NT2/D1 (cell line): Measurements from ENCODE around the gene NEURL3.

ENCODE experiments used
- DNase-seq: peaks from one replicate; pipeline ENCODE4 v3.0.0-alpha.2; 2011; ENCODE audit warnings: low read depth, low spot score
- H3K27me3 ChIP-seq: 2 replicates; pipeline ENCODE4 v1.6.0; 2011; ENCODE audit warnings: mild to moderate bottlenecking; ENCODE audit not compliant: insufficient read length, insufficient read depth
- H3K36me3 ChIP-seq: 2 replicates; pipeline ENCODE4 v1.6.1; 2011; ENCODE audit warnings: mild to moderate bottlenecking, low read length, mixed read lengths; ENCODE audit not compliant: insufficient read depth, insufficient read length
- H3K4me1 ChIP-seq: 2 replicates; pipeline ENCODE4 v1.5.1; 2011; ENCODE audit not compliant: insufficient read depth, insufficient read length
- H3K4me3 ChIP-seq: 2 replicates; pipeline ENCODE4 v1.5.1; 2011; ENCODE audit warnings: low read depth; ENCODE audit not compliant: insufficient read length
- H3K9ac ChIP-seq: 2 replicates; pipeline ENCODE4 v1.6.0; 2011; ENCODE audit warnings: low read depth; ENCODE audit not compliant: insufficient read length
- H3K9me3 ChIP-seq: 2 replicates; pipeline ENCODE4 v1.5.1; 2011; ENCODE audit warnings: mild to moderate bottlenecking, low read length; ENCODE audit not compliant: insufficient read depth
- SUZ12 ChIP-seq: IDR thresholded peaks from 2 replicates; pipeline ENCODE4 v1.6.1; 2011; ENCODE audit not compliant: insufficient read length, insufficient read depth; ENCODE audit errors: extremely low read depth
- YY1 ChIP-seq: IDR thresholded peaks from 2 replicates; pipeline ENCODE4 v1.6.1; 2011; ENCODE audit not compliant: insufficient read length, insufficient read depth
- ZNF274 ChIP-seq: IDR thresholded peaks from 2 replicates; pipeline ENCODE4 v1.6.1; 2011; ENCODE audit warnings: mild to moderate bottlenecking, low read depth, low read length

Gene NEURL3

GRCh38 chr2:96512341-96512740 is 7.2 kb upstream of the NEURL3 start:
- H3K4me3 ChIP-seq, result no peak overlapping the region
- H3K36me3 ChIP-seq, result no peaks in the 10 kb centered on the region
- no peak for TF ChIP-seq SUZ12
- TF ChIP-seq ZNF274, result no peak
- TF ChIP-seq YY1, result no peak
- no peak overlapping the region for H3K9ac ChIP-seq
- H3K9me3 ChIP-seq, result peaks cover 6% of the 10 kb centered on the region
- DNase-seq, result no peak
- H3K4me1 ChIP-seq, result peaks cover 19% of the 10 kb centered on the region
- peaks cover 36% of the 10 kb centered on the region for H3K27me3 ChIP-seq

GRCh38 chr2:96511851-96512250 is 6.7 kb upstream of the NEURL3 start:
- Histone ChIP-seq H3K36me3 (no peaks in the 10 kb centered on the region), H3K4me1 (peaks cover 20% of the 10 kb centered on the region), H3K27me3 (peaks cover 36% of the 10 kb centered on the region), H3K9ac (no peak overlapping the region), H3K9me3 (0 out of 2 replicates have a peak, but pooled peaks cover under 1% of the 10 kb centered on the region), H3K4me3 (no peak overlapping the region)
- DNase-seq, result no peak
- TF ChIP-seq YY1, result no peak
- TF ChIP-seq SUZ12, result no peak
- TF ChIP-seq ZNF274, result no peak

- Histone ChIP-seq H3K4me3 (no peak overlapping the region), H3K4me1 (peaks cover 28% of the 10 kb centered on the region), H3K36me3 (no peaks in the 10 kb centered on the region), H3K9me3 (no peaks in the 10 kb centered on the region), H3K27me3 (peaks cover 36% of the 10 kb centered on the region), H3K9ac (no peak overlapping the region)
- DNase-seq, result no peak
- TF ChIP-seq YY1 (no peak), ZNF274 (no peak), SUZ12 (no peak)
These were observed 5.9 kb upstream of the NEURL3 start for GRCh38 chr2:96510931-96511595.

- Histone ChIP-seq H3K36me3 (no peaks in the 10 kb centered on the region), H3K9me3 (no peaks in the 10 kb centered on the region), H3K27me3 (peaks cover 36% of the 10 kb centered on the region), H3K4me1 (peaks cover 28% of the 10 kb centered on the region), H3K9ac (no peak overlapping the region), H3K4me3 (no peak overlapping the region)
- no peak for TF ChIP-seq ZNF274
- TF ChIP-seq SUZ12, result no peak
- TF ChIP-seq YY1, result no peak
- no peak for DNase-seq
These were observed 4.7 kb upstream of the NEURL3 start for GRCh38 chr2:96509847-96510230.

- peaks cover 28% of the 10 kb centered on the region for H3K4me1 ChIP-seq
- H3K27me3 ChIP-seq, result peaks cover 36% of the 10 kb centered on the region
- peak; percentile 84 for DNase-seq
- no peaks in the 10 kb centered on the region for H3K36me3 ChIP-seq
- H3K4me3 ChIP-seq, result no peak overlapping the region
- no peaks in the 10 kb centered on the region for H3K9me3 ChIP-seq
- TF ChIP-seq SUZ12 (no peak), YY1 (no peak), ZNF274 (no peak)
- H3K9ac ChIP-seq, result peak overlapping the region; percentile 24
These were observed 4.1 kb upstream of the NEURL3 start for GRCh38 chr2:96509114-96509846.

- DNase-seq, result no peak
- peaks cover 36% of the 10 kb centered on the region for H3K27me3 ChIP-seq
- H3K9ac ChIP-seq, result no peak overlapping the region
- H3K9me3 ChIP-seq, result no peaks in the 10 kb centered on the region
- no peak for TF ChIP-seq ZNF274
- no peak for TF ChIP-seq YY1
- TF ChIP-seq SUZ12, result no peak
- peaks cover 28% of the 10 kb centered on the region for H3K4me1 ChIP-seq
- no peaks in the 10 kb centered on the region for H3K36me3 ChIP-seq
- H3K4me3 ChIP-seq, result no peak overlapping the region
These were observed 3.5 kb upstream of the NEURL3 start for GRCh38 chr2:96508521-96509113.

GRCh38 chr2:96507957-96508520 is 2.9 kb upstream of the NEURL3 start:
- H3K4me3 ChIP-seq, result no peak overlapping the region

More at GRCh38 chr2:96507957-96508520, 2.9 kb upstream of the NEURL3 start:
- DNase-seq, result no peak
- Histone ChIP-seq H3K36me3 (no peaks in the 10 kb centered on the region), H3K27me3 (peaks cover 36% of the 10 kb centered on the region), H3K9me3 (no peaks in the 10 kb centered on the region), H3K9ac (no peak overlapping the region), H3K4me1 (peaks cover 30% of the 10 kb centered on the region)
- TF ChIP-seq SUZ12 (no peak), ZNF274 (no peak)
